Neural crest cell (in vitro differentiated cells): ENCODE measurements around the gene PROKR1. TPM values are rescaled to one million over a fixed set of nuclear protein-coding genes. Genes with fewer than 3 reads are reported as not detected.

Source experiments
- DNase-seq: peaks from one replicate; pipeline ENCODE4 v3.0.0; 2021; ENCODE audit warnings: low read depth, mixed read lengths, low spot score
- H3K27ac Mint-ChIP-seq: one replicate; pipeline ENCODE4 v1.8.0; 2021; ENCODE audit warnings: mild to moderate bottlenecking, mixed read lengths; ENCODE audit not compliant: unreplicated experiment
- H3K27me3 Mint-ChIP-seq: 2 replicates; pipeline ENCODE4 v1.8.0; 2021; ENCODE audit warnings: low read depth, mild to moderate bottlenecking, mixed read lengths
- H3K36me3 Mint-ChIP-seq: 2 replicates; pipeline ENCODE4 v1.8.0; 2021; ENCODE audit warnings: low read depth, mild to moderate bottlenecking, mixed read lengths
- H3K4me1 Mint-ChIP-seq: 2 replicates; pipeline ENCODE4 v1.8.0; 2021; ENCODE audit warnings: mixed read lengths
- H3K4me3 Mint-ChIP-seq: one replicate; pipeline ENCODE4 v1.8.0; 2021; ENCODE audit warnings: mild to moderate bottlenecking, mixed read lengths
- H3K9me3 Mint-ChIP-seq: 2 replicates; pipeline ENCODE4 v1.8.0; 2021; ENCODE audit warnings: mixed read lengths
- total RNA-seq: library from RNA; stranded (reverse); gene quantifications from 2 replicates; pipeline ENCODE4 v1.2.1, GENCODE V29; 2021
- TF ChIP-seq, protein P1 (sequence below): fragments of 200-600 bp; sonication (generic); conservative IDR thresholded peaks from 2 replicates; pipeline ENCODE4 v1.5.0; 2021; ENCODE audit warnings: antibody characterized with exemption, mild to moderate bottlenecking

Gene PROKR1
- total RNA-seq, 1 donor from 2014 or later, result 0.16 TPM

- Mint-ChIP-seq H3K4me3 (no peak overlapping the region), H3K4me1 (no peaks in the 10 kb centered on the region), H3K27ac (no peak overlapping the region)
These were observed 22.6 kb upstream of the PROKR1 start for GRCh38 chr2:68620772-68621171.

DNA sequence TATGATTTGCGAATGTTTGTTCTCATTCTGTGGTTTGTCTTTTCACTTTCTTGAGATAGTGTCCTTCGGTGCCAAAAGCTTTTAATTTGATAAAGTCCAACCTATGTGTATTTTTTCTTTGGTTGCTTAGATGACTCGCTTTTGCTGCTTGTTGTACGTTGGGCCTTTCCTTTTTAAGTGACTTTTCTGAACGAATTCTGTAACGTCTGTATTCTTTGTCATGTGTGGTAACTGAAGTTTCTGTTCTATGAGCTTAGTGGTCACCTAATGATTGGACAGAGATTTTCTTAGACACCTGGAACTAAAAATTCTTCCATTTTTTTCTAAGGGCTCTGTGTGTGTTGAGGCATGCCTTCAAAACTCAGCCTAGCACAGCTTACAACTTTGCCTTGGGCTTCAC lies 19.6 kb upstream of the PROKR1 start:
- peaks cover 9% of the 10 kb centered on the region for H3K36me3 Mint-ChIP-seq
- no peak overlapping the region for H3K27ac Mint-ChIP-seq
- no peaks in the 10 kb centered on the region for H3K4me1 Mint-ChIP-seq
- H3K27me3 Mint-ChIP-seq, result no peaks in the 10 kb centered on the region
- H3K9me3 Mint-ChIP-seq, result peaks cover 11% of the 10 kb centered on the region
- no peak overlapping the region for H3K4me3 Mint-ChIP-seq
- no peak for DNase-seq
- TF ChIP-seq, protein P1, sequence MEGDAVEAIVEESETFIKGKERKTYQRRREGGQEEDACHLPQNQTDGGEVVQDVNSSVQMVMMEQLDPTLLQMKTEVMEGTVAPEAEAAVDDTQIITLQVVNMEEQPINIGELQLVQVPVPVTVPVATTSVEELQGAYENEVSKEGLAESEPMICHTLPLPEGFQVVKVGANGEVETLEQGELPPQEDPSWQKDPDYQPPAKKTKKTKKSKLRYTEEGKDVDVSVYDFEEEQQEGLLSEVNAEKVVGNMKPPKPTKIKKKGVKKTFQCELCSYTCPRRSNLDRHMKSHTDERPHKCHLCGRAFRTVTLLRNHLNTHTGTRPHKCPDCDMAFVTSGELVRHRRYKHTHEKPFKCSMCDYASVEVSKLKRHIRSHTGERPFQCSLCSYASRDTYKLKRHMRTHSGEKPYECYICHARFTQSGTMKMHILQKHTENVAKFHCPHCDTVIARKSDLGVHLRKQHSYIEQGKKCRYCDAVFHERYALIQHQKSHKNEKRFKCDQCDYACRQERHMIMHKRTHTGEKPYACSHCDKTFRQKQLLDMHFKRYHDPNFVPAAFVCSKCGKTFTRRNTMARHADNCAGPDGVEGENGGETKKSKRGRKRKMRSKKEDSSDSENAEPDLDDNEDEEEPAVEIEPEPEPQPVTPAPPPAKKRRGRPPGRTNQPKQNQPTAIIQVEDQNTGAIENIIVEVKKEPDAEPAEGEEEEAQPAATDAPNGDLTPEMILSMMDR, result no peak

More at GRCh38 chr2:68620772-68621171, 22.6 kb upstream of the PROKR1 start:
- Mint-ChIP-seq H3K27me3 (no peaks in the 10 kb centered on the region), H3K9me3 (peaks cover 11% of the 10 kb centered on the region), H3K36me3 (peaks cover 9% of the 10 kb centered on the region)
- DNase-seq, result no peak
- TF ChIP-seq, protein P1, result no peak

DNA sequence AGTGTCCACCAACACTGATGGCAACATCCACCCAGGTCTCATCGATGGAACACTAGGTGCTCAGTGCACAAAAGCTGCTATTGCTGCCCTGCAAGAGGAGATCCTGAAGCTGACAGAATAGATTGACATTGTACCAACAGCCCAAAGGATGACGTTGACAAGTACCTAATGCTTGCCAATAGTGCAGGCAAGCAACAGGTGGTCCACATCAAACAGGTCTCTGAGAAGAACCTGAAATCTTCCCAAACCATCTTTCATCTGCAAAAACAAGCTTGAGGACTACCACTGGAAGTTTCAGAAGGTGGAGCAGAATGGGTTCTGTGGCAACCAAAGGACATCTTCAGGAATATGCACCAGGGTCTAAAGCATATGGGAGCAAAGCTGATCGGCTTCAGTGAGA lies 15.8 kb upstream of the PROKR1 start:
- no peaks in the 10 kb centered on the region for H3K9me3 Mint-ChIP-seq

DNA sequence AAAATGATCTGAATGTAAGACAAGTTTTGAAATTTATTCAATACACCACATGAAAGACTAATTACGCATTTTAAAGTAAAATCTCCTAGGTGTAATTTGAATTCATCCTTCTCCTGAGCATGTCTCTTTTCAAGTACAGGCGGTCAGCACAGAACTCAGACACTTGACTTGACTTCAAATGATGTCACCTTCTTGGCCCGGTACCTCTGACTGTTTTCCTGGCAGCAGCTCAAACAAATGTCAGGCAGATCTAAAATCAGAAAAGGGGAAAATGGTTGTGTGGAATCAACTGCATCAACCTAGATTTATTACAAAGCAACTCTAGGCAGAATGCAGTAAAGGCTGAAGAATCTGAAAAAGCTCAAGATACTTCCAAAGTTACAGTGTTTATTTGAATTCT lies 11.4 kb upstream of the PROKR1 start:
- H3K4me3 Mint-ChIP-seq, result no peak overlapping the region
- DNase-seq, result no peak
- H3K36me3 Mint-ChIP-seq, result no peaks in the 10 kb centered on the region
- no peaks in the 10 kb centered on the region for H3K9me3 Mint-ChIP-seq
- no peaks in the 10 kb centered on the region for H3K4me1 Mint-ChIP-seq
- peaks cover 6% of the 10 kb centered on the region for H3K27me3 Mint-ChIP-seq
- no peak overlapping the region for H3K27ac Mint-ChIP-seq
- TF ChIP-seq, protein P1, result no peak

More for the DNA sequence above, 15.8 kb upstream of the PROKR1 start:
- no peak for DNase-seq
- TF ChIP-seq, protein P1, result no peak
- no peaks in the 10 kb centered on the region for H3K4me1 Mint-ChIP-seq
- H3K4me3 Mint-ChIP-seq, result no peak overlapping the region
- peaks cover 6% of the 10 kb centered on the region for H3K27me3 Mint-ChIP-seq
- H3K27ac Mint-ChIP-seq, result no peak overlapping the region
- no peaks in the 10 kb centered on the region for H3K36me3 Mint-ChIP-seq

GRCh38 chr2:68637047-68637446 lies 6.3 kb upstream of the PROKR1 start:
- Mint-ChIP-seq H3K36me3 (peaks cover 5% of the 10 kb centered on the region), H3K9me3 (peaks cover 6% of the 10 kb centered on the region), H3K4me1 (no peaks in the 10 kb centered on the region), H3K27ac (no peak overlapping the region), H3K4me3 (no peak overlapping the region), H3K27me3 (peaks cover 21% of the 10 kb centered on the region)
- TF ChIP-seq, protein P1, result no peak
- DNase-seq, result no peak
